ENCODE measurements around the gene TBL1XR1.

DNA sequence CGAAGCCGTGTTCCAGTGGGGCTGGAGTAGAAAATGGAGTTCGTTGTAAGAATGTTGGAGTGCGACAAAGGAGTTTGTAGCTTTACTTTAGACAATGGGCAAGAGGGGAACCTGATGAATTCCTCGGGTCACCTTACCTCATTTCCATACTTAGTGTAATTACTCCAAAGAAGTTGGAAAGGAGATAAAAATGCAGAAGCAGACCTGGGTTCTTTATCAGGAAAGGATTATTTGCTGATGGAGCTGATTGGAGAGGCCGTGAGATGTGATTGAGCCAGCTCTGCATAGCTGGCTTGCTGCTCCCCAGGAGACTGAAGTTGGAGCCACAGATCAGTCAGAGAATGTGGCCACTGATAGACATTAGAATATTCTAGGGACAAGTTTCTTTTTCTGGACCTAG, 33.4 kb upstream of the TBL1XR1 start:
- TF ChIP-seq, protein P1, sequence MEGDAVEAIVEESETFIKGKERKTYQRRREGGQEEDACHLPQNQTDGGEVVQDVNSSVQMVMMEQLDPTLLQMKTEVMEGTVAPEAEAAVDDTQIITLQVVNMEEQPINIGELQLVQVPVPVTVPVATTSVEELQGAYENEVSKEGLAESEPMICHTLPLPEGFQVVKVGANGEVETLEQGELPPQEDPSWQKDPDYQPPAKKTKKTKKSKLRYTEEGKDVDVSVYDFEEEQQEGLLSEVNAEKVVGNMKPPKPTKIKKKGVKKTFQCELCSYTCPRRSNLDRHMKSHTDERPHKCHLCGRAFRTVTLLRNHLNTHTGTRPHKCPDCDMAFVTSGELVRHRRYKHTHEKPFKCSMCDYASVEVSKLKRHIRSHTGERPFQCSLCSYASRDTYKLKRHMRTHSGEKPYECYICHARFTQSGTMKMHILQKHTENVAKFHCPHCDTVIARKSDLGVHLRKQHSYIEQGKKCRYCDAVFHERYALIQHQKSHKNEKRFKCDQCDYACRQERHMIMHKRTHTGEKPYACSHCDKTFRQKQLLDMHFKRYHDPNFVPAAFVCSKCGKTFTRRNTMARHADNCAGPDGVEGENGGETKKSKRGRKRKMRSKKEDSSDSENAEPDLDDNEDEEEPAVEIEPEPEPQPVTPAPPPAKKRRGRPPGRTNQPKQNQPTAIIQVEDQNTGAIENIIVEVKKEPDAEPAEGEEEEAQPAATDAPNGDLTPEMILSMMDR (IDR thresholded peaks at IDR 0.05), result no peak
- no peak for TF ChIP-seq POLR2A (IDR thresholded peaks at IDR 0.05)
